ENCODE measurements around the gene SCEL. TPM values are rescaled to one million over a fixed set of nuclear protein-coding genes. Genes with fewer than 3 reads are reported as not detected.

The SCEL gene
- total RNA-seq, 1 donor from 2014 or later = not detected

DNA sequence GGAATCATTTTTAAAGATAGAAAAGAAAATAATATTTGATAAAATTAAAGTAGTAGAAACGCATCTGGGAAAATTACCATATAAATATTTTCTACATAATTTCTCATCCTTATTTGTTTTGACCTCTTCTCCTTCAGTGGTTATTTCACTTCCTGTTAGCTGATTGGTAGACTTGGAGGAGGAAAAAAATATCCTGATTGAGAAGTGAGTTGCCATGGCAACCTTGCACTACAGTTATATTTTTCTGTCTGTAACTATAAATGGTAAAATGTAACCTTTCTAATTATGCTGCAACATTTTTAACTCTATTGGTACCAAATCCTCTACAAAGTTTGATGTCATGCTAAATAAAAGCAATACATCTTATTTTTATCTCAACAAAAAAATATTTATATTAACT is 45.2 kb downstream of the SCEL start:
- H3K4me1 Mint-ChIP-seq = no peaks in the 10 kb centered on the region
- H3K9ac ChIP-seq = no peak overlapping the region
- no peak for DNase-seq (ENCODE audit: low spot score)
- H3K4me1 ChIP-seq = no peaks in the 10 kb centered on the region
- no peaks in the 10 kb centered on the region for H3K9me3 Mint-ChIP-seq
- no peak overlapping the region for H3K27ac Mint-ChIP-seq
- H3K4me3 ChIP-seq = no peak overlapping the region
- H3K36me3 Mint-ChIP-seq = no peaks in the 10 kb centered on the region
- TF ChIP-seq EZH2 (IDR thresholded peaks at IDR 0.05) (no peak), EZH2phosphoT487 (IDR thresholded peaks at IDR 0.05) (no peak)
- TF ChIP-seq, protein P1, sequence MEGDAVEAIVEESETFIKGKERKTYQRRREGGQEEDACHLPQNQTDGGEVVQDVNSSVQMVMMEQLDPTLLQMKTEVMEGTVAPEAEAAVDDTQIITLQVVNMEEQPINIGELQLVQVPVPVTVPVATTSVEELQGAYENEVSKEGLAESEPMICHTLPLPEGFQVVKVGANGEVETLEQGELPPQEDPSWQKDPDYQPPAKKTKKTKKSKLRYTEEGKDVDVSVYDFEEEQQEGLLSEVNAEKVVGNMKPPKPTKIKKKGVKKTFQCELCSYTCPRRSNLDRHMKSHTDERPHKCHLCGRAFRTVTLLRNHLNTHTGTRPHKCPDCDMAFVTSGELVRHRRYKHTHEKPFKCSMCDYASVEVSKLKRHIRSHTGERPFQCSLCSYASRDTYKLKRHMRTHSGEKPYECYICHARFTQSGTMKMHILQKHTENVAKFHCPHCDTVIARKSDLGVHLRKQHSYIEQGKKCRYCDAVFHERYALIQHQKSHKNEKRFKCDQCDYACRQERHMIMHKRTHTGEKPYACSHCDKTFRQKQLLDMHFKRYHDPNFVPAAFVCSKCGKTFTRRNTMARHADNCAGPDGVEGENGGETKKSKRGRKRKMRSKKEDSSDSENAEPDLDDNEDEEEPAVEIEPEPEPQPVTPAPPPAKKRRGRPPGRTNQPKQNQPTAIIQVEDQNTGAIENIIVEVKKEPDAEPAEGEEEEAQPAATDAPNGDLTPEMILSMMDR (IDR thresholded peaks at IDR 0.05) = no peak
- no peak overlapping the region for H2AFZ ChIP-seq (replicated peaks)
- H3K36me3 ChIP-seq = no peaks in the 10 kb centered on the region
- no peaks in the 10 kb centered on the region for H3K27me3 ChIP-seq
- H4K20me1 ChIP-seq (ENCODE audit: low read depth) = no peaks in the 10 kb centered on the region
- H3F3A ChIP-seq (ENCODE audit: low read depth) = no peaks in the 10 kb centered on the region
- no peak overlapping the region for H3K4me2 ChIP-seq
- H3K4me3 Mint-ChIP-seq = no peak overlapping the region
- no peaks in the 10 kb centered on the region for H3K79me2 ChIP-seq (ENCODE audit: low read depth)
- no peak overlapping the region for H3K27ac ChIP-seq
- no peaks in the 10 kb centered on the region for H3K27me3 Mint-ChIP-seq (ENCODE audit: insufficient read depth, low read depth)
- H3K9me3 ChIP-seq (ENCODE audit: low read depth) = no peaks in the 10 kb centered on the region

DNA sequence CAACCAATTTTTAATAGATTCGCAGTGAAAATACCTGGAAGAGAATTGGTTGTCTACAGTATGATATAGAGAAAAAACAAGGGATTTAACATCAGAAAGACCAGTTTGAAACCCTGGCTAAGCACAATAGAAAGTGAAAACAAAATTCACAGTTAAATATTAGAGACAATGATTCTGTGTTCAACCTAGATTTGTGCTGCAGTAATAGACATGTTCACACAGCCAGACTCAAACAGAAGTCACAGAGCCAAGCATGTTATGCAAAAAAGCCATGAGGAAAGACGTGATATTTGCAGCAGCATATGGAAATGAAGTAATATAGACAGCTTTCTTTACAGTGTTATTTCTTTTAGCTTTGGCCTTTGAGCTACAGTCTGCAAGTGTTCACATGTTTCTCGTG is 48.1 kb downstream of the SCEL start:
- no peaks in the 10 kb centered on the region for H4K20me1 ChIP-seq (ENCODE audit: low read depth)
- DNase-seq (ENCODE audit: low spot score) = no peak
- no peaks in the 10 kb centered on the region for H3K27me3 ChIP-seq
- Mint-ChIP-seq H3K4me3 (no peak overlapping the region), H3K36me3 (no peaks in the 10 kb centered on the region), H3K9me3 (no peaks in the 10 kb centered on the region), H3K27me3 (ENCODE audit: insufficient read depth, low read depth) (no peaks in the 10 kb centered on the region), H3K4me1 (no peaks in the 10 kb centered on the region), H3K27ac (no peak overlapping the region)
- H3K36me3 ChIP-seq = no peaks in the 10 kb centered on the region
- no peaks in the 10 kb centered on the region for H3K4me1 ChIP-seq
- no peak overlapping the region for H2AFZ ChIP-seq (replicated peaks)
- no peak overlapping the region for H3K27ac ChIP-seq
- H3K9ac ChIP-seq = no peak overlapping the region
- H3F3A ChIP-seq (ENCODE audit: low read depth) = no peaks in the 10 kb centered on the region
- no peaks in the 10 kb centered on the region for H3K9me3 ChIP-seq (ENCODE audit: low read depth)
- no peak overlapping the region for H3K4me3 ChIP-seq
- TF ChIP-seq, protein P1 (IDR thresholded peaks at IDR 0.05) = no peak
- TF ChIP-seq EZH2phosphoT487 (IDR thresholded peaks at IDR 0.05) (no peak), EZH2 (IDR thresholded peaks at IDR 0.05) (no peak)
- no peak overlapping the region for H3K4me2 ChIP-seq
- H3K79me2 ChIP-seq (ENCODE audit: low read depth) = no peaks in the 10 kb centered on the region

DNA sequence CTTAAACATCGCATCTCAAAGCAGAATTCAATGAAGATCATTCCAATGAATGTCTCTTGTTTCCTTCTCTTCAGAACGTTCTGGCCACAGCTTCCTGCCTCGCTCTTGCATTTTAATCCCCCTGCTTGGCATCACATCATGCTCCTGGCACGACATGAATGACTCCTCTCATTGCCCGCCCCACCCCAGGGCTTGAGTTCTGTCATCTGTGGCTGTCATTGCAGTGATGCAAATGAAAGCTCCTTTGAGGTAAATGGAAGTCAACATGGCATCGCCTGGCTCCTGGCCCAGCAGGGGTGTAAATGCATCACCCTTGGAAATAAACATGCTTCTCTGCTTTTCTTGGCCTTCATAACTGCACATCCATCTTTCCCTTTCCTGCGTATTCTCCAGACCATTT is 48.6 kb downstream of the SCEL start:
- Histone ChIP-seq H3K36me3 (no peaks in the 10 kb centered on the region), H3K4me2 (no peak overlapping the region), H3K9ac (no peak overlapping the region), H3K27me3 (no peaks in the 10 kb centered on the region), H3F3A (ENCODE audit: low read depth) (no peaks in the 10 kb centered on the region), H3K9me3 (ENCODE audit: low read depth) (no peaks in the 10 kb centered on the region), H3K79me2 (ENCODE audit: low read depth) (no peaks in the 10 kb centered on the region), H3K4me1 (no peaks in the 10 kb centered on the region), H2AFZ (replicated peaks) (no peak overlapping the region), H3K27ac (no peak overlapping the region), H4K20me1 (ENCODE audit: low read depth) (no peaks in the 10 kb centered on the region), H3K4me3 (no peak overlapping the region)
- no peak overlapping the region for H3K4me3 Mint-ChIP-seq
- TF ChIP-seq, protein P1 (IDR thresholded peaks at IDR 0.05) = no peak
- TF ChIP-seq EZH2 (IDR thresholded peaks at IDR 0.05) (no peak), EZH2phosphoT487 (IDR thresholded peaks at IDR 0.05) (no peak)
- H3K9me3 Mint-ChIP-seq = no peaks in the 10 kb centered on the region
- H3K27me3 Mint-ChIP-seq (ENCODE audit: insufficient read depth, low read depth) = no peaks in the 10 kb centered on the region
- no peak for DNase-seq (ENCODE audit: low spot score)
- no peak overlapping the region for H3K27ac Mint-ChIP-seq
- H3K4me1 Mint-ChIP-seq = no peaks in the 10 kb centered on the region
- H3K36me3 Mint-ChIP-seq = no peaks in the 10 kb centered on the region

Data from neural progenitor cell (in vitro differentiated cells).